ENCODE data around the gene RAB1B. TPM values are rescaled to one million over a fixed set of nuclear protein-coding genes. Genes with fewer than 3 reads are reported as not detected.
"Not testable (repeated sequence)": the region's sequence is repeated elsewhere in the genome, so short reads cannot be mapped to it uniquely, and the experiment has no call there.

RAB1B gene
- total RNA-seq, 1 donor from 2014 or later, result 164 TPM

DNA sequence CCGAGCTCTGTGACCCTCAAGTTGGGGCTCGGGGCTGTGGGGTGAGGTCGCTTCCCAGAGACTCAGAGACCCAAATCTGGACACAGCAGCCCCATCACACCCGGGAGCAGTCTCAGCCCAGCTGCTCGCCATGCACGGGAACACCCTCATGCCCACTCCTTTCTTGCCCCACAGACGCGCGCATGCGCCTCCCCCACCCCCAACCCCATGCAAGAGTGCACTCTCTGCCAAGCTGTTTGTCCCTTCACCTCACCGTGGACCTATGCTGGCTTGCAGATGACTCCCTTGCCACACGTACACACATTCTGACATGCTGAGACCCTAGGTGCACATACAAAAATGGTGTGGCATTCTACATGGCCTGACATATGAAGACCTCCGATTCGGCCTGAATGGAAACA lies 48.9 kb downstream of the RAB1B start:
- intact Hi-C loops (cut with micrococcal nuclease), result no loop called here

DNA sequence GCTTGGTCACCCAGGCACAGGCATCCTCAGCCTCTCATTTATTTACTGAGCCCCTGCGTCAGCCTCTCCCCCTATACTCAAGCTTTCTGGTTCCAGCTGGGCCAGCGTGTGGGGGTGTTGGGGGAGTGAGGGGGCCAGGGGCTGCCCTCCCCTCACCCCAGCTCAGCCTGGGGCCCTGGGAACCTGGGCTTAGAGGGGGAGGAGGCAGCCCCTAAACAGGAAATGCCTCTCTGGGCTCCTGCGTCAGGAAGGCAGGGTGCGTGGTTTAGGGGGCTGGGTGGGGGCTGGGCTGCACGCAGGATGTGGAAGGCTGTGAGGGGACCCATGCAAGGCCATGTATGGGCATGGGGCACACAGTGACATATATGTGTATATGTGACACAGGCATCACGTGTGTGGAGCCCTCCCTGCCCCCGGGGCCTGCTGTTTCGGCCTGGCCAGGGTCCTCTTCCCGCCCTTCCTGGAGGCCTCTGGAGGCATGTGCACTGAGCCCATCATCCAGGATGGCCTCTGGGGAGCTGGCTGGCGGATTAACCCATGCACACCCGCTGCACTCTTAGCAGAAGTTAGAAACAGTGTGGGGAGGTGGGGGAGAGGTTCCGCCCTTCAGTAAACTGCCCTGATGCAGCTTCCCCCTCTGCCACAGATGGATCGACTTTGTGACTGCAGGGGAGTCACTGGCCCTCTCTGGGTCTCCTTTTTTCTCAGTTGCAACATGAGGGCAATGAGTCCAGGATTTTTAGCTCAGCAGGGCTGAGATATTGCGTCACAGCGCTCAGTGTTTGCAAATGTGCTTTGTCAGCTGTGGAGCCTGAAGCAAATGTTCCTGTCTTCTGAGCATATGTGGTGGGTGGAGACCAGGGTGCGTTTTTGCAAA lies 49.5 kb downstream of the RAB1B start:
- intact Hi-C loops (cut with micrococcal nuclease), result loop anchor here (1.0 kb wide), 1 partner anchor 10 kb away; no protein-coding TSS in a partner anchor

DNA sequence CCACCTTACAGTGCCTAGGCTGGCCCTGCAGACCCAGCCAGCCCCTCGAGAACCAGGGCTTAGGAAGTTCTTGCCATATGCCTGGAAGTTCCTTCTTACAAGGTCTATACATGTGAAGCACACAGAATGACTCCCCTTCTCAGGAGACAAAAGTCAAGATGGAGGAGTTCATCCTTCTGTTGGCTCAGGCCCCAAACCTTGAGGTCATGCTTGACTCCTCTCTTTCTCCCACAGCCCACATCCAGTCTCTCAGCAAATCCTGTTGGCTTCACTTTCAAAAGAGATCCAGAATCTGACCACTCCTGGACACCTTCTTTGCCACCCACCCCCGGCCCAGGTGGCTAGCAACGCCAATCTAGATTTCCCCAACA lies 50.1 kb downstream of the RAB1B start:
- intact Hi-C loops (cut with micrococcal nuclease), result loop anchor here (1.0 kb wide), 1 partner anchor 10 kb away; no protein-coding TSS in a partner anchor

DNA sequence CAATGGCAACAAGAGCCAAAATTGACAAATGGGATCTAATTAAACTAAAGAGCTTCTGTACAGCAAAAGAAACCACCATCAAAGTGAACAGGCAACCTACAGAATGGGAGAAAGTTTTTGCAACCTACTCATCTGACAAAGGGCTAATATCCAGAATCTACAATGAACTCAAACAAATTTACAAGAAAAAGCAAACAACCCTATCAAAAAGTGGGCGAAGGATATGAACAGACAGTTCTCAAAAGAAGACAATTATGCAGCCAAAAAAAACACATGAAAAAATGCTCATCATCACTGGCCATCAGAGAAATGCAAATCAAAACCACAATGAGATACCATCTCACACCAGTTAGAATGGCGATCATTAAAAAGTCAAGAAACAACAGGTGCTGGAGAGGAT lies 51.9 kb downstream of the RAB1B start:
- intact Hi-C loops (cut with micrococcal nuclease), result not testable (repeated sequence)

DNA sequence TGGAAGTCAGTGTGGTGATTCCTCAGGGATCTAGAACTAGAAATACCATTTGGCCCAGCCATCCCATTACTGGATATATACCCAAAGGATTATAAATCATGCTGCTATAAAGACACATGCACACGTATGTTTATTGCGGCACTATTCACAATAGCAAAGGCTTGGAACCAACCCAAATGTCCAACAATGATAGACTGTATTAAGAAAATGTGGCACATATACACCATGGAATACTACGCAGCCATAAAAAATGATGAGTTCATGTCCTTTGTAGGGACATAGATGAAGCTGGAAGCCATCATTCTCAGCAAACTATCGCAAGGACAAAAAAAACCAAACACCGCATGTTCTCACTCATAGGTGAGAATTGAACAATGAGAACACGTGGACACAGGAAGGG lies 52.3 kb downstream of the RAB1B start:
- intact Hi-C loops (cut with micrococcal nuclease), result loop anchor here (1.0 kb wide), 1 partner anchor 8 kb away; no protein-coding TSS in a partner anchor

DNA sequence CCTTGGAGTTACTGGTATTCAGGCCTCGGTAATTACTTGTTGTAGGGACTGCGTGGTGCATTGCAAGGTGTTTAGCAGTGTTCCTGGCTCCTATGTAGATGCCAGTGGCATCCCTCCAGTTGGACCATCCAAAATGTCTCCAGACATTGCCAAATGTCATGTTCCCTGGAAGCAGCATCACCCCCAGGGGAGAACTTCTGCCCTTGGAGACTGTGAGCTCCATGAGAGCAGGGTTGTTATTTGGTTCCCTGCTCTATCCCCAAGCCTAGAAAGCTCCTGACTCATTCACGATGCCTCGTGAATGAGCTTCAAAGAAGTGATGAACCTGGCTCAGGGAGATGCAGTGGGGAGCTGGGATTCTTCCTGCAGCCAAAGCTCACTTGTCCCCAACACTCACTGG lies 53.2 kb downstream of the RAB1B start:
- intact Hi-C loops (cut with micrococcal nuclease), result loop anchor here (1.0 kb wide), 1 partner anchor 9 kb away; no protein-coding TSS in a partner anchor

DNA sequence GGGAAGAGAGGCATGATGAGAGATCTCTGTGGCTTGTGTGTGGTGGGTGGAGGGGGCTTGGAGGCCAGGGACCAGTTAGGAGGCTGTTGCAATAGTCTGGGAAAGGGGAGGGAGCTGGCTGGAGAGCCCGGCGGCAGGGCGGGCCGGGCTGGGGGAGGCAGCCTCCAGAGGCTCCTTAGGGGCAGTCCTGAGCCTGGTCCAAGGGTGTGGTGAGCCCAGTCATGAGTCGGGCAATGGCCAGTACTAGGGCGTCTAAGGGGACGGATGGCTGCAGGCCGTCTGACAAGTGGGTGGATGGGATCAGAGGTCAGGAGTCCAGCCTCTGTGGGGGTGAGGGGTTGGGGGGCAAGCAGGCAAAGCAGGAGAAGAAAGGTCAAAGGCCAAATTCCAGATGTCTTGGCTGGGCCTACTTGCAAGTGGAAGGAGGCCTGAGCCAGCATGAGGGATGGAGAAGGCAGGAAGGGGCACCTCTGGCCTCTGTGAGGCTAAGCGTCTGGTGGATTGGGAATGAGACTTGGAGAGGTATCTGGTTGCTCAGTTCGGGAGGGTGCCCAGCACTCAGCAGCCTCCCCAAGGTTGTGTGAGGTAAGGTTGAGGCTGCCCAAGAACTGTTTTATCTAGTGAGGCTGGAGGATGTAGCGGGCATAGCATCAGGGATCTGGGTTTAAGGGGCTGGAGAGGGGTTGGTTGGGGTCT lies 54.4 kb downstream of the RAB1B start:
- intact Hi-C loops (cut with micrococcal nuclease), result no loop called here

DNA sequence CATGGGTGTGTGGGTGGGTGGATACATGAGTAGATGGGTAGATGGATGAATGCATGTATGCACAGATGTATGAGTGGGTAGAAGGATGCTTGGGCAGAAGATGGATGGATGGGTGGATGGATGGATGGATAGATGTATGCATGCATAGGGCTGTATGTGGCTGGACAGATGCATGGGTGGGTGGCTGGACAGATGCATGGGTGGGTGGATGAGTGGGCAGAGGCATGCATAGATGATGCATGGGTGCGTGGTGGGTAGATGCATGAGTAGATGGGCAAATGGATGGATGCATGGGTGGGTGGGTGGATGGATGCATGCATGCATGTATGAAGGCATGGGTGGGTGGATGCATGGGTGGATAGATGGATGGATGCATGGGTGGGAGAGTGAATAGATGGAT lies 55.2 kb downstream of the RAB1B start:
- intact Hi-C loops (cut with micrococcal nuclease), result no loop called here

DNA sequence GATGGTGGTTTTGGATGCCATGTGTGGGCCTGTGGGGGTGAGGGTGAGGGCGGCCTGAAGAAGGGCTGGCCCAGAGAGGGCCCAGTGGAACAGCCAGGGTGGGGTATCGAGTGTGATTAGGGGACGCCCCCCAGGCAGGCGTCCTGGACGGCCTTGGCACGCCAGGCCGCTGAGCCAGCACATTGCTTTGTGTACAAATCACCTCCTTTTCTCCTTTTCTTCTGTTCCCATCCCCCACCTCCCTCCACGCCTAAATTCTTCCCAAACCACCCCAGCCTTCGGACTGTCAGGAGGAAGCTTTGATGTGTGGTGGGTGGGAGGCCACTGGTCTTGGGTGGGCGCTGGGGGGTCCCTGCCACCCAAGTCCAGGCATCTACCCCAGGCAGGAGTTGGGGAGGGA lies 56.2 kb downstream of the RAB1B start:
- intact Hi-C loops (cut with micrococcal nuclease), result no loop called here

DNA sequence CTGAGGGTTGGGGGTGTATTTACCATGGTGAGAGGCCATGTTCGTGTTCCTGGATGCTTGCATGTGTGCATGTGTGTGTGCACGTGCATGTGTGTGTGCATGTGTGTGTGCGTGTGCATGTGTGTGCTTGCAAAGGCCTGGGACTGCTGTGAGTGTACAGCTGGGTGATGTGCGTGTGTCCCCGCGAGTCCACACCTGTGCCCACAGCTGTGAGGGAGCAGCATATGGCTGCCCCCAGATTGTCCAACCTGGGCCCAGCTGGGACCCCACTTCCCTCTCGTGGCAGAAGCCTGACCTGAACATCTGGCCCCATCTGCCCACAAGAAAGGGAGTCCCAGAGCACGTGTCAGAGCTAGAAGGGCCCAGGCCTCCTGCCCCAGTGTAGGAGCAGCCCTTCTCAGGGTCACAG lies 56.8 kb downstream of the RAB1B start:
- intact Hi-C loops (cut with micrococcal nuclease), result no loop called here

DNA sequence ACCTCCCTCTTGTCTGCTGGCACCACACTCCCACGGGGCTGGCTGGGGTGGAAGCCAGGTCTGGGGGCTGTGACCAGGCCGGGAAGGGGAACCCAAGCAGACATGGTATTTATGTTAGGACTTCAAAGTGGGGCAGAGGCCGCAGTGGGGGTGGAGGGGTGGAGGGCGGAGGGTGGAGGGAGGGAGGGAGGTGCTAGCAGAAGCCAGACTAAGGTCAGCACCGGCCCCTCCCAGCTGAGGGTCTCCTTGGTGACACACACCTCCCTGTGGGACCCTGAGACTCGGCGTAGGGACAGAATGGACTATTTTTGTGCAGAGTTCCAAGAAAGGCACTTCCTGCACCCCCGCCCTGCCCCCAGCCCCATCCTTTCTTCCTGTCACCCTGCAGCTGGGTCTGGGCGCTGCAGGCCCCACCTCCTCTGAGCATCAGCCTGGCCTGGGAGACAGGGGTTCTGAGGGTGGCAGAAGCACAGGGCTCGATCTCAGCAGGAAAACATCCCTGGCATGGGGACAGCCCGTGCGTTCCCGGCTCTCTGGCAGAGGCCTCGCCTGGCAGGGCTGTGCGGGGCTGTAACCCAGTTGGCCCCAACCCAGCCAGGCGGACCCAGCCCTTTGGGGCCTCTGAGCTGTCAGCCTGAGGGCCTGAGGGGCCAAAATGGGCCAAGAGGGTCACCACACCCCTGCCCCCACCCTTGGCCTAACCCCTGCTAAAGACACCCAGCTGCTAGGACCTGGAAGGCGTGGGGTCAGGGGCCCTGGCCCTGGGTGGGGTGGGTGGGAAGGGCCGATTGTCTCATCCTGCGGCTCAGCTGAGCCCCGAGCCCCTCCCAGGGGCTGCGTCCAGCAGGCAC lies 58.0 kb downstream of the RAB1B start:
- intact Hi-C loops (cut with micrococcal nuclease), result no loop called here

Other genes with a start within 250 kb of the RAB1B start
- gene CATSPER1, start 242.2 kb upstream of the RAB1B start, total RNA-seq, result 0.32 TPM in 1 of 2 replicates, not detected in the other
- not detected in 2 replicates for gene GAL3ST3, start 219.5 kb upstream of the RAB1B start, total RNA-seq
- gene SF3B2, start 216.3 kb upstream of the RAB1B start, total RNA-seq, result 218 and 235 TPM in 2 replicates
- gene PACS1, start 198.4 kb upstream of the RAB1B start, total RNA-seq, result 90.5 and 91.2 TPM in 2 replicates
- gene KLC2, start 10.9 kb upstream of the RAB1B start, total RNA-seq, result 57.3 and 64.3 TPM in 2 replicates
- gene CNIH2, start 9.5 kb downstream of the RAB1B start, total RNA-seq, result 2.1 and 3.1 TPM in 2 replicates
- 72.6 and 85.1 TPM in 2 replicates for gene YIF1A, start 20.5 kb downstream of the RAB1B start, total RNA-seq
- gene TMEM151A, start 23.3 kb downstream of the RAB1B start, total RNA-seq, result not detected in 2 replicates
- gene CD248, start 48.4 kb downstream of the RAB1B start, total RNA-seq, result 0.32 TPM in 2 replicates
- gene RIN1, start 67.8 kb downstream of the RAB1B start, total RNA-seq, result 1.3 and 2.0 TPM in 2 replicates
- gene BRMS1, start 76.5 kb downstream of the RAB1B start, total RNA-seq, result 53.7 and 53.8 TPM in 2 replicates
- gene B4GAT1, start 79.0 kb downstream of the RAB1B start, total RNA-seq, result 7.6 and 7.7 TPM in 2 replicates
- 6.1 and 6.8 TPM in 2 replicates for gene SLC29A2, start 103.1 kb downstream of the RAB1B start, total RNA-seq
- 0.07 and 0.42 TPM in 2 replicates for gene NPAS4, start 152.4 kb downstream of the RAB1B start, total RNA-seq
- gene MRPL11, start 170.2 kb downstream of the RAB1B start, total RNA-seq, result 60.4 and 60.5 TPM in 2 replicates
- 7.8 and 10.1 TPM in 2 replicates for gene PELI3, start 198.3 kb downstream of the RAB1B start, total RNA-seq
- gene DPP3, start 211.8 kb downstream of the RAB1B start, total RNA-seq, result 94.0 and 94.1 TPM in 2 replicates
- gene BBS1, start 242.0 kb downstream of the RAB1B start, total RNA-seq, result 21.5 and 23.4 TPM in 2 replicates